Activated CD8-positive, alpha-beta memory T cell treated with anti-CD3 and anti-CD28 coated beads for 1 hour (primary cell): ENCODE data around the gene URAD.
"Not testable (repeated sequence)": the region's sequence is repeated elsewhere in the genome, so short reads cannot be mapped to it uniquely, and the experiment has no call there.

Source experiments
- DNase-seq, 2 donors: peaks; one replicate each; pipeline ENCODE4 v3.0.0-alpha.2; 2020; ENCODE audit warnings: low read depth in 1 of 2; ENCODE audit errors: extremely low read depth in 1 of 2

Gene URAD, protein sequence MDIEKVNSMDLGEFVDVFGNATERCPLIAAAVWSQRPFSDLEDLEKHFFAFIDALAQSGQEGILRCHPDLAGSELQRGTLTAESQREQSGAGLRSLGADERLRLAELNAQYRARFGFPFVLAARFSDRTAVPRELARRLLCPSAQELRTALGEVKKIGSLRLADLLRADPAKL

DNA sequence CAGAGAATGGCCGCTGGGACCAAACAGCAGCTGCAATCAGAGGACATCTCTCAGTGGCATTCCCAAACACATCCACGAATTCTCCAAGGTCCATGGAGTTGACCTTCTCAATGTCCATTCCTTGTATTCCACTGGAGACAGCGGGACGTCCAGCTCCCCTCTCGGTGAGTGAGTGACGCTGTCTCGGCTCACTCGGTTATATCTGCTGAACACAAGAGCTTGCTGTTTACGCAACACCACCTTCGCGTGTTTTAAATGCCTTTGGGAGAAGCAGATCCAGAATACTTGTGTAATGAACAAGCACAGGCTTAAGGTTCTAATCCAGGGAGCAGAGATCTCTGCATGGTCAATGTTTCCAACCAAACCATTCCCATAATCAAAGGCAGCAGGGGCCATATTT is at the start of gene URAD:
URAD (minus strand) TSS at position 174 of the 400 bp plus-strand sequence; CDS start at position 118, 56 bp downstream.
- no peak for DNase-seq

DNA sequence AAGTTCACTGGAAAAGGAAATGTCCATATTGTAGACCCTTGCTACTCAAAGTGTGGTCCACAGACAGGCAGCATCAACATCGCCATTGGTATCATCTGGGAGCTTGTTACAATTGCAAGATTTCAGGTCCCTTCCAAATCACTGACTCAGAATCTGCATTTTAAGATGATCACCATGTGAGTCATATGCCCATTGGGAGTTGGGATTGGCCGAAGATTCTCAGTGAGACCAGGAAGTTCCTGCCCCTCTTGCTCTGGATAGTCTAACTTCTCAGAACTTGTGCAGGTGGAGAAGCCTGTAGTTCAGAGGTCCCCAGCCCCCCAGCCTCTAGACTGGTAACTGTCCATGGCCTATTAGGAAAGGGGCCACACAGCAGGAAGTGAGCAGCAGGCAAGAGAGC is 48.9 kb upstream of the URAD start:
- DNase-seq, result no peak

DNA sequence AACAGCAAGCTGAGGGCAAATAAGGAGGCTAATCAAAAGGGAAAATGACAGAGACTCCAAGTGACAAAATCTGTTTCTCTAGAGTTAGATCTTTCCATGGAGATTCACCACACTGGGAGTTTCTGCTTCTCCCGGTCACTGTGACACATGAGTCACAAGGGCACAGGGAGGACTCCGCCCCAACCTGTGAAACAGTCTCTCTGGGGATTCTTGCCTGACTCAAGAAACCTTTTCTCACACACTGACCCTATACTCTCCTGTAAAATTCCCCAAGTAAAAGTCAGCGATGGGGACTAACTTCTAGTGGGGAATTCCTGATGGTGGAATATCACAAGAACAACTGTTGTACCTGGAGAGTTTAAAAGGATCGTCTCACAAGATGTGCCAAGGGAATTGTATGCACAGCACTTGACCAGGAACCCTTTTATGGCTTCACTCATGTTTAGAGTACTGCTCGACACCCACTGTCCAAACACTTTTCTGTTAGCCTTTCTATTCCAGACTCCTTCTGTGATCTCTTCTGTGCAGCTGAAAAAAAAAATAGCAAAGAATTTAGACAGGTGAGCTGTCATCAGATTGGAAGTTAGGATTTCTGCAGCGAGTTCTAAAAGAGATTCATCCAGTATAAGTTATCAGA is 46.8 kb upstream of the URAD start:
- DNase-seq, result no peak

DNA sequence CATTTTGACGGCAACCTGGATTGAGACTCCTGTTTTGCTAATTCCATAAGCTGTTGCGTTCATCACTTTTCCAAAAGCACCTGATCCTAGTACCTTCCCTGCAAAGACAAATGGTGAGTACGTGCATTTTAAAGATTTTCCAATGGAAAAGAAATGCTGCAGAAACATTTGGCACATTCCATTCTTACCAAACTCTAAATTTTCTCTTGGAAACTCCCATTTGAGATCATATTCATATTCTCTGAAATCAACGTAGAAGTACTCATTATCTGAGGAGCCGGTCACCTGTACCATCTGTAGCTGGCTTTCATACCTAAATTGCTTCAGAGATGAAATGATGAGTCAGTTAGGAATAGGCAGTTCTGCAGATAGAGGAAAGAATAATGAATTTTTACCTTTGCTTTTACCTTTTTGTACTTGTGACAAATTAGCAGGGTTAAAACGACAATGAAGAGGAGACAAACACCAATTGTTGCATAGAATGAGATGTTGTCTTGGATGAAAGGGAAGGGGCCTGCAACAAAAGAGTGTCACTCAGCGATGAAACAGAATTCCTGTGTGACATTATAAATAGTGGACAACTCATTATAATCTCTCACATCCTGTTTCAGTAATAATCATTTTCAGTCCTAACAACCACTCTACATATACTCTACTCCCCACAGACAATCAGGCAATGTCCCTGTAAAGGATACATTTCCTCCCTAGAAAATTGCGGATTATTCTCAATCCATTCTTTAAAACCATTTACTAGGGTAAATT is 45.6 kb upstream of the URAD start:
- no peak for DNase-seq

DNA sequence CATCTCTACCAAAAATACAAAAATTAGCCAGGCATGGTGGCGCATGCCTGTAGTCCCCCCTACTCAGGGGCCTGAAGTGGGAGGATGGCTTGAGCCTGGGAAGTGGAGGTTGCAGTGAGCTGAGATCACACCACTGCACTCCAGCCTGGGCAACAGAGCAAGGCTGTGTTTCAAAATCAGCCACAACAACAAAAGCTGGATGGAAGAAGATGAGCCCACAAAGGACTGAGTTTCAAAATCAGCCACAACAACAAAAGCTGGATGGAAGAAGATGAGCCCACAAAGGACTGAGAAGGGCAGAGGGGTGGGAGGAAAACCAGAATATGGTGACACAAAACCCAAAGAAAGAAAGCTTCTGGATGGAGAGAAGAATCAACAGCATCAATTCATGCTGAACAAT is 43.9 kb upstream of the URAD start:
- DNase-seq, result not testable (repeated sequence)

DNA sequence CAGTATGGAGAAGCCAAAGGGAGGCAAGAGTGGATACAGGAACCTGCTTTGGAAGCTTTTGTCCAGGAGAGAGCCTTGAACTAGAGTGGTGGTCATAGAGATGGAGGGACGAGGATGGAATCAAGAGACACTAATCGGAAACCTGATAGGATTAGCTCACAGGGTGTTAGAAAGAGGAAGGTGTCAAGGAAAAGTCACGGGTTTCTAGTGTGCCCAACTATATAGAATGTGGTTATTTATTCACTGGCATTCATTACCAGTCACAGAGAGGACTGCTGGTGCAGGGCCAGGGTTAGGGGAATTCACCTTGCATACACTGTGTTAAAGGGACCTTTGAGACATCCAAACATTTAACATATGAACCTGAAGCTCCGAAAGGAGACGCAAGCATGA is 43.4 kb upstream of the URAD start:
- DNase-seq, result no peak

DNA sequence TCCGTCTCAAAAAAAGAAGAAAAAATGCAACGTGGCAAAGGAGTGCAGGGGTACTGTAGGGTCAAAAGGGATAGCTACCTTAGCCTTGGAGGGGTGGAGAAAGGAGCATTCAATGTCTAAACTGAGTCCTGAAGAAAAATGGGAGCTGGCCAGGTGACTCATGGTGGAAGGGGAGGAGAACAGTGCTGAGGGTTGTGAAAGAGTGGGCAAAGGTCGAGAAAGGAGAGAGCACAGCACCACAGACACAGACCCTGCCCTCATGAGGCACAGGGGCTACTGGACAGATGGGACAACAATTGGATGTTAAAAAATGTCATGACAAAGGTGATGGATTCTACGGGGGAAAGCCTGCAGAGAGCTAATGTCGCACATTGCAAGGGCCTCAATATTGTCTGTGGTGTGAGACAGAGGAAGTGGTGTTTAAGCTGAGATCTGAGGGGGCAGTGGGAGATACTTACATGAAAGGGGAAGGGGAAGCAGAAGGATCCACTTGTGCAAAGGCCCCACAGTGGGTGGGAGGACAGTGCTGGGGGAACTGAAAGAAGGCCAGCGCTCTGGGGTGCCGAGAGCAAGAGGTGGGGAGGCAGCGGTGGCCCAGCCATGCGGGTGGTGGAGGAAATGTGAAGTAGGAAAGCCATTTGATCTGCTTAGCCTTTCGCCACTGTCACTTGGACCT is 42.9 kb upstream of the URAD start:
- DNase-seq, result no peak

DNA sequence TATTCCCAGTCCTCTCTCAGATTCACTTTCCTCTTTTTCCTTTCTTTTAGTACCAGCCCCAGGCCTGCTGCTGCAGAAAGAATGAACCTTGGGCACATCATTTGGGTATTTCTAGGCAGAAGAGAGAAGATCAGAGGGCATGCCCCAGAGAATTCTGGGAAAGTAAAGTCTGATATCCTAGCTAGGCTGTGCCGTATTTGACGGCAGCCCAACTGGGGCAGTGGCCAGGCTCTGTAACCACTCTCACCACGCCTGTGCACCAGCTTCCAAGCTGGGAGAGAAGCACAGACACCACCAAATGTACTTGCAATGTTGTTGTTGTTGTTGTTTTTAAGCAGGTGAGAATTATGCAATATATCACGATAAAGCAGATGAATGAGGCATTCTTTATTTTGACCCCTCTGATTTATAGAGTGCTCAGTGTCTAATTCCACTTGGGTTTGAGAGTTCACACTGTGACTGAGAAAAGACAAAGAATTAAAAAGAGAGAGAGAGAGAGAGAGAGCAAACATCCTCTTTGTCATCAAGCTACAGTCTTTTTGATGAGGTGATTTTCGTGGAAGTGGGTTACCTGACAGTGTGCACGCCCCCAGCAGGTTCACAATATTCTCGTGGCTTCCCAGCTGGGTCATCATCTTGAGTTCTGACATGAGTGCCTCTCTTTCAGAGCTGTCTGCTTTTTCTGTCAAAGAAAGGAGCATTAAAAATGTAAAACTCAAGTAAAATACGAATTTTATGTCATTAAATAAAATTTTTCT is 39.3 kb upstream of the URAD start:
- no peak for DNase-seq

DNA sequence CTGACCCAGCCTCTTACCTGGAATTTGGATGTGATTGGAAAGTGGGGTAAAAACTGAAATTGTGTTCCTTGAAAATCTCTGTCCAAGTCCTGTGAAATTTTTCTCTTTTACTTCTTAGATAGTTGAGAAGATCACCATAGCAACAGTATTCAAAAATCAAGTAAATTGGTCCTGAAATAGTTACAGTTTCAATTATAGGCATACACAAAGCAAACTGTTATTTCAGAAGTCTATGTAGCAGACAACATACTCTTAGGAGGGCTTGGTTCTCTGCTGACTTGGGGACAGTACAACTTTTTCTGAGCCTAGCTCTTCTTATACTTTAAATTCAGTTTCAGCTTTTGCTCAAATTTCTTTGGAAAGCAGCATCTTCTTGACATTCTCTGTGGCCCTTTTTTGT is 38.6 kb upstream of the URAD start:
- DNase-seq, result no peak

DNA sequence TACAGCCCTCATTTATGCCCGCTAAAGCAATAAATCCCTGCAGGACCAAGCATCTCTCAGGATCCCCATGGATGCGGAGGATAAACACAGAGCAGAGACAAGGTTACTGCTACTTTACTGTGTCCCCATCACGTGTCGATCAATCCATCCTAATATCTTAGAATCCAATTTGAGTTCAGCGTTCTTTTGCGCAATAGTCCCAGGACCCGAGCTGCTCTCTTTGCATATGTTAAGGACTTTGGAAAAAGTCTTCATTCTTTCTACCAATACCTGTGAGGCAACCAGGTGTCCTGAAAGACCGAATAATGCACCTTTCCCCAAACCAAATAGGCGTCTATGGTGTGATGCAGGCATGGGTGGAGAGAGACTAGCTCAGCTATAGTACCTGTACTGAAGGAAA is 38.0 kb upstream of the URAD start:
- no peak for DNase-seq

DNA sequence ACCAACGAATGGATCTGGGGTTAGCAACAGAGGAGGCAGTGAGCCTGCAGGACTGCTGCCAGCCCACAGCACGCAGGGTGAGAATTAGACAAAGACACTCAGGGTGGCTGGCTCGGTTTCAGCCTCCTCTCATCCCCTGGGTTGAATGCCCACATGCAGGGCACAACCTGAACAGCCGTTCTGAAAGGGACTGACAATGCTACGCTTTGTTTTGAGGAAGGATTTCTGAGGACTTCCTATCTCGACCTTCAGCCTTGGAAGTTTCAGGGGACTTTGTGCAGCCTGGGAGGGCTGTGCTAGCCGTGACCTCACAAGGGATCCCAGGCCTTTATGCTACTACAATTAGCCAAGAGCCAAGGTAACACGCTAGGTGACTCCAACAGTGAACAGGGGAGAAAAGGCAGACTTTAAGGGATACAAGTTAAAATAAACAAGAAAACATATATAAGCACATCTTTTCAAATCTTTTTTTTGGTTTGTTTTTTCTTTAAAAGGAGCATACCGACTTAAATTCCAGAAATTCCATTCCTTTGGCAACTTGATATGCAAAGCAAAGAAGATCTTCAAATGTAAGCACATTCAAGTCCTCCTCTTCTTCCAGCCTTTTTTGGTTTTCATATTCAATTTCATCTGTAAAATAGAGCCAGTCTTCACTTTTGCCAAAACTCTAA is 34.5 kb upstream of the URAD start:
- no peak for DNase-seq

DNA sequence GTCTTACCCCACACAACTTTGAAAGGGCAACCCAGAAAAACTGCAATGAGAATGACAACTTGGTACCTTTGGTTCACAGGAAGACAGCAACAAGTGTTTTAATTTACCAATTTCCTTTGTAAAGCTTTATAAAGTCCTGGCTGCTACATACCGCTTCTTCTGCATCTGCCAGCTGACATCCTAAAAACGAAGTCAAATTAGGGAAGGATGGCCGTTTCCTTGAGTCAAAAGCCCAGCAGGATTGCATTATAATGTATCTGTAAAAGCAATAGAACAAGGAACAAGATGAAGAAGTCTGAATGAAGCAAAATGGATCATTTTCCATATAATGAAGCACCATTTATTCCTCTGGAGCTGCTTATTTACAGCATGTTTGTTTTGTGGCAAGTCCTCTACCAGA is 25.8 kb upstream of the URAD start:
- DNase-seq, result no peak

DNA sequence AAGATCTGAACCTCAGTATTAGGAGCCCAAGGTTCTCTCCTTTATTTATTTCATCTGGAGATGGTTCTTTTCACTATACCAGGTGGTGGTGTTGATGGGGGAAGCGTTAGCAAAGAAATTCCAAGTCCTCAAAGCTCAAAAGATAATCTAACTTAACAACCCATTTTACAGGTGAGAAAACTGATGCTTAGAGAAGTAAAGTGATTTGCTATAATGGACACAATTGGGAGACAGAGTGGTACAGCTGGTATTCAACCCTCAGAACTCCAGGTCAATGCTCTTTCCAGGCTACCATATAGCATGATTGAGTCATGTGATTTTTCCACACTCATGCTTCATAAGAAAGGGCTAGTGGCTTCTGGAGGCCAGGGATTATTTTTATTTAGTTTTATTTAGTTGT is 25.0 kb upstream of the URAD start:
- no peak for DNase-seq

DNA sequence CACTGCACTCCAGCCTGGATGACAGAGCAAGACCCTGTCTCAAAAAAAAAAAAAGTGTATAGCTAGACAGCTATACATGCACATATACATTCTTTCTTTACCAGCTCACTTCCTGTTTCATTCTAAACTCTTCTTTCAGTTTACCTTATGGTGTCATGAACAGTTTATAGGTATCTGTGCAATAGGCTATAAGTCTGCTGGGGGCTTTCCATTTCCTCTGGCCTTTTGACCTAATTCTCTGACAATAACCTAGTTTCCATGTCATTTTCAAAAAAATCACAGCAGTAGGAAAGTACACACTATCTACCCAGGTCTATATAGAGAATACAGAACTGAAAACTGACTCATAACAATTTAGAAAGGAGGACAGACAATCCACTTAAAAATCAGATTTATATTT is 24.4 kb upstream of the URAD start:
- no peak for DNase-seq

DNA sequence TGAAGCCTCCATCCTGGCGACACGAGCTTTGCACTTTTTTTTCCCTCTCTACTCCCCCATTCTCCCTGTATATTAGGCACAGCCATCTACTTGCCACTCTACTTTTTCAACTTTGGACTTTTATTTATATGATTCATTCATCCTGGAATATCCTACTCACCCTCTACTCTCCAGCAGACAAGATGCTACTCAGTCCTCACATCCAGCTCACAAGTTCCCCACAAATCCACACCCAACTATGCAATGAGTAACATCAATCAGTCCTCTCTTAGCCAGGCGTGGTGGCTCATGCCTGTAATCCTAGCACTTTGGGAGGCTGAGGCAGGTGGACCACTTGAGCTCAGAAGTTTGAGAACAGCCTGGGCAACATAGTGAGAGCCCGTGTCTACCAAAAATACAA is 23.9 kb upstream of the URAD start:
- DNase-seq, result no peak

DNA sequence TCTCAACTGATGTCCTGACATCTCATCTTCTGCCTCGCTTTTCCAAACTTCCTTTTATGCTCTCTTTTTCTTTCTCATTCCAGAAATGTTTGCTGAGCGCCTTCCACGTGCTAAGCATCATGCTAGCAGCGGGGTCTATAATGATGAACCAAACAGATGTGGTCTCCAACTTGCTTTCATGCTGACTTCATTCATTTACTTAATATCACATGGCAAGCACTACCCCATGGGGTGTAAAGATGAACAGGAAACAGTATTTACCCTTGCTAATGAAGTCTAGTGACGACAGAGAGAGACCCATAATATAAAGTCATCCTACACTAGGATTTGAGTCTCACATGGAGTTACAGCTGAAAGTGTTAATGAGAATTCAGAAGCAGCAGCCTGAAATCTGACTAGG is 21.6 kb upstream of the URAD start:
- DNase-seq, result no peak

DNA sequence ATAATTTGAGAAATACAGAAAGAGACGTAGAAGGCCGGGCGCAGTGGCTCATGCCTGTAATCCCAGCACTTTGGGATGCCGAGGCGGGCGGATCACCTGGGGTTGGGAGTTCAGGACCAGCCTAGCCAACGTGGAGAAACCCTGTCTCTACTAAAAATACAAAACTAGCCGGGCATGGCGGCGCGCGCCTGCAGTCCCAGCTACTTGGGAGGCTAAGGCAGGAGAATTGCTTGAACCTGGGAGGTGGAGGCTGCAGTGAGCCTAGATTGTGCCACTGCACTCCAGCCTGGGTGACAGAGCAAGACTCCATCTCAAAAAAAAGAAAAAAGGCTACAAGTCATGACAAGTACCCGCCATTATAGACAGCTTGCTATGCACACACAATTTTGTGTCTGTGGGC is 16.5 kb upstream of the URAD start:
- DNase-seq, result not testable (repeated sequence)

DNA sequence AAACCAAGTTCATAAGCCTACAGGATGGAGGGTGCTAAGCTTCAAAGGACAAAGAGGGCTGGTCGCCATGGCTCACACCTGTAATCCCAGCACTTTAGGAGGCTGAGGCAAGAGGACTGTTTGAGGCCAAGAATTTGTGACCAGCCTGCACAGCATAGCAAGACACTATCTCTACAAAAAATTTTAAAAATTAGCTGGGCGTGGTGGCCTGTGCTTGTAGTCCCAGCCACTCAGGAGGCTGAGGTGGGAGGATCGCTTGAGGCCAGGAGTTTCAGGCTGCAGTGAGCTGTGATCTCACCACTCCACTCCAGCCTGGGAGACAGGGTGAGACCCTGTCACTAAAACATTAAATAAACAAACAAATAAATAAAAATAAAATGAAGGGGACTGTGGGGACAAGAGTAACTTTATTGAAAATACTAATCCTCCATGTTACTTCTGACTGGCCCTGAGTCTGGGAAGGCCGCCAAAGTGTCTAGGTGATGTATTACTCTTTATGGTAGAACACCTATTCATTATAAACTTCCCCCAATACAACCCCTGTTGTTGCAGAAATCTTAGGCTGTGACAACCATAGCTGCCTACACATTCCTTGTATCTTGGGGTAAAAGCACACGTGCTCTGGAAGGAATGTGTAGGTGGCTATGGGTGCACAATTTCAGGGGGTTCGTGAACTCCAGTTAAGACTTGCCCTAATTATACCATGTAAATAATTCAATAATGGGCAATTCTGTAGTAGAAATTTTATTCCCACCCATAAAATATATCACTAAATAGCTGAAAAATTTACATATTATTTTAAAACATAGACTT is 14.6 kb upstream of the URAD start:
- no peak for DNase-seq

DNA sequence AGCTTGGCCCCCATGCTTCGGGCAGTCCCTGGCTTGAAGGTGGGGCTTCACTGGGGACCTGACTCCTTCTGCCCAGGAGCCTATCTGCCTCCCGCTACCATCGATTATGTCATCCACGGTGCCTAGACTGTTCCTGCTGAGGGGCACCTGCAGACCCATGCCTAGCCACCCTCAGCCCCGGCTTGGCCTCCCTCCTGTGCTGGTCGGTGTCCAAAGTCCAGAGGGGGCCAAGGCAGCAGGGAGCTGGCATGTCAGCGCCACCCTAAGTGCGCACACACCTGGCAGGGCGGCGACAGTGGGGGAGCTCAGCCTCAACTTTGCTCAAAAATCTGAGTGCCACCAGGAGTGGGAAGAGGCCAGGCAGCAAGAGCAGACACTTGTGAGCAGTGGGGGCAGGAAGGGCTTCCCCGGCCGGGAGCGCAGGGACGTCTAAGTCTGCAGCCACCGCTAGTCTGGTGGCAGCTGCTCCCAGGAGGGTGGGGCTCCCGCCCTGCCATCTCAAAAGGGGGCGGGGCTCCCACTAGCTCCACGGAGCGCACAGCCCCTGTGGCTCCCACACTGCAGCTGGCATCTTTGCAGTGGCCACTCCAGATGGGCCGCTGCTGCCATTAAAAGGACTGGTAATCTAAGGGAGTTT is 13.5 kb upstream of the URAD start:
- no peak for DNase-seq
